ENCODE results near the gene TENM4.

TENM4 gene

GRCh38 chr11:78925387-78925786 is 515.4 kb downstream of the TENM4 start:
- TF ChIP-seq TEAD4 (IDR thresholded peaks at IDR 0.05) (no peak), CREB1 (IDR thresholded peaks at IDR 0.05; ENCODE audit: low read depth) (no peak), USF1 (IDR thresholded peaks at IDR 0.05) (no peak), FOXM1 (IDR thresholded peaks at IDR 0.05; ENCODE audit: borderline replicate concordance, low read depth) (no peak), NFIC (IDR thresholded peaks at IDR 0.05) (no peak), RAD21 (IDR thresholded peaks at IDR 0.05; ENCODE audit: low read depth) (no peak), CEBPB (IDR thresholded peaks at IDR 0.05) (no peak), ZBTB7A (IDR thresholded peaks at IDR 0.05; ENCODE audit: low read depth) (no peak), TCF12 (IDR thresholded peaks at IDR 0.05; ENCODE audit: low read depth) (no peak), REST (IDR thresholded peaks at IDR 0.05; ENCODE audit: low read depth) (no peak), EP300 (IDR thresholded peaks at IDR 0.05; ENCODE audit: borderline replicate concordance) (no peak), TAF1 (IDR thresholded peaks at IDR 0.05; ENCODE audit: low read depth) (no peak), EGR1 (IDR thresholded peaks at IDR 0.05) (no peak), YY1 (IDR thresholded peaks at IDR 0.05; ENCODE audit: low read depth) (no peak)

DNA sequence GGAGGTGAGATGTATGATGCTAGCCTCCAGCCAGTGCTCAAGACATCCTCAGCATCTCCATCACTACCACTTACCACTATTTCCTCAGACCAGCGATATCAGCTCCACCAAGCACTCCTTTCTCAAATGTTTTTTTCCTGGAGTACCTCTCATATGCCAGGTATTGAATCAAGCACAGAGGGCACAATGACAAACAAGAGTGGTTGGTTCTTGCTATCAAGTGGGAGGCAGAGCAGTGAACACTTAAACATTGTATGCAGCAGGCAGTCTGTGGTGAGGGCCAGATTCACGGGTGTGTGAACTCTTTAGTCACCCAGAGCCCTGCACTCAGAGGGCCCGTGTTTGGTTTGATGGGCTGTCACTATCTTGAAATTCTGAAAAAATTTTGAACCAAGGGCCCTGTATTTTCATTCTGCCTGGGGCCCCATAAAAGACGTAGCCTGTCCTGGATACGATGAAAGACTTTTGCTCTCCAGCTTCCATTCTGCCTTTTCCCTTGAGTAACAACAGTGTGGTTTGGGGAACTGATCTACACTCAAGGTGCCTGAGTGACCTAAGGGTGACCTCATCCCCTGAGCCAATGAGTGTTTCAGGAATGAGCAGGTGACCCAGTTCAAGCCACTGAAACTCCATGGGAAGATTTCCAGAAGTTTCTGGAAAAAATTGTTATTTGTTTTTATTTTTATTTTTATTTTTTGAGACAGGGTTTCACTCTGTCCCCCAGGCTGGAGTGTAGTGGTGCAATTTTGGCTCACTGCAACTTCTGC is 517.8 kb downstream of the TENM4 start:
- TF ChIP-seq CREB1 (IDR thresholded peaks at IDR 0.05; ENCODE audit: low read depth) (no peak), CEBPB (IDR thresholded peaks at IDR 0.05) (no peak), TCF12 (IDR thresholded peaks at IDR 0.05; ENCODE audit: low read depth) (no peak), FOXM1 (IDR thresholded peaks at IDR 0.05; ENCODE audit: borderline replicate concordance, low read depth) (no peak), TAF1 (IDR thresholded peaks at IDR 0.05; ENCODE audit: low read depth) (no peak), NFIC (IDR thresholded peaks at IDR 0.05) (no peak), YY1 (IDR thresholded peaks at IDR 0.05; ENCODE audit: low read depth) (no peak), RAD21 (IDR thresholded peaks at IDR 0.05; ENCODE audit: low read depth) (no peak), ZBTB7A (IDR thresholded peaks at IDR 0.05; ENCODE audit: low read depth) (no peak), USF1 (IDR thresholded peaks at IDR 0.05) (no peak), TEAD4 (IDR thresholded peaks at IDR 0.05) (no peak), REST (IDR thresholded peaks at IDR 0.05; ENCODE audit: low read depth) (no peak), EGR1 (IDR thresholded peaks at IDR 0.05) (no peak), EP300 (IDR thresholded peaks at IDR 0.05; ENCODE audit: borderline replicate concordance) (no peak)
- TF ChIP-seq, protein P1, sequence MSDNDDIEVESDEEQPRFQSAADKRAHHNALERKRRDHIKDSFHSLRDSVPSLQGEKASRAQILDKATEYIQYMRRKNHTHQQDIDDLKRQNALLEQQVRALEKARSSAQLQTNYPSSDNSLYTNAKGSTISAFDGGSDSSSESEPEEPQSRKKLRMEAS (IDR thresholded peaks at IDR 0.05): no peak

DNA sequence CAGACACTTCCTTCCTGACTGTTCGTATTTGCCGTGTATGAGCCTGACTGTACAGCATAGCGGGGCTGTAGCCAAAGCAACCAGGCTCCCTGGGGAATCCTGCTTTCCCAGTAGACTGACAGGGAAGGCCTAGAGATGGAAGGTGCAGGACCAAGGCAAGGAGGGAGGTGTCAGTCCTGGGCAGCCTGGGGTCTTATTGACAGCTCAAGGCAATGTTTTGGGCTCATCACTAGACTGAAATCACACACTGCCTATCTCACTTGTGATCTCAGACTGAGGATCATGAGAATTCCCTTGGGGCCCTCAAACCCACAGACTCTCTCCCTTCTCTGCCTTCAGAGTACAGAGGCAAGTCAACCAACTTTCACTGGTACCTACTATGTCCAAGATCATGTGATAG is 519.3 kb downstream of the TENM4 start:
- no peak for TF ChIP-seq YY1 (IDR thresholded peaks at IDR 0.05; ENCODE audit: low read depth)
- no peak for TF ChIP-seq CEBPB (IDR thresholded peaks at IDR 0.05)
- TF ChIP-seq EP300 (IDR thresholded peaks at IDR 0.05; ENCODE audit: borderline replicate concordance): no peak
- no peak for TF ChIP-seq CREB1 (IDR thresholded peaks at IDR 0.05; ENCODE audit: low read depth)
- no peak for TF ChIP-seq TEAD4 (IDR thresholded peaks at IDR 0.05)
- TF ChIP-seq TCF12 (IDR thresholded peaks at IDR 0.05; ENCODE audit: low read depth): no peak
- TF ChIP-seq NFIC (IDR thresholded peaks at IDR 0.05): no peak
- no peak for TF ChIP-seq USF1 (IDR thresholded peaks at IDR 0.05)
- no peak for TF ChIP-seq REST (IDR thresholded peaks at IDR 0.05; ENCODE audit: low read depth)
- no peak for TF ChIP-seq RAD21 (IDR thresholded peaks at IDR 0.05; ENCODE audit: low read depth)
- no peak for TF ChIP-seq TAF1 (IDR thresholded peaks at IDR 0.05; ENCODE audit: low read depth)
- TF ChIP-seq, protein P1 (IDR thresholded peaks at IDR 0.05): no peak
- no peak for TF ChIP-seq FOXM1 (IDR thresholded peaks at IDR 0.05; ENCODE audit: borderline replicate concordance, low read depth)
- TF ChIP-seq ZBTB7A (IDR thresholded peaks at IDR 0.05; ENCODE audit: low read depth): no peak
- TF ChIP-seq EGR1 (IDR thresholded peaks at IDR 0.05): no peak

Measured in Ishikawa (cell line).